H1 (cell line): ENCODE measurements around the gene LGALS12. TPM values are rescaled to one million over a fixed set of nuclear protein-coding genes. Genes with fewer than 3 reads are reported as not detected.
"Not testable (repeated sequence)": the region's sequence is repeated elsewhere in the genome, so short reads cannot be mapped to it uniquely, and the experiment has no call there.

Experiments used
- CTCF ChIA-PET: fragments of 300-600 bp; sonication (Branson Sonifier 250); formaldehyde crosslinking; loops from one replicate; lab custom pipeline; 2021; ENCODE audit not compliant: partially characterized antibody; lab: Charles Lee
- POLR2A ChIA-PET: fragments of 300-600 bp; sonication (Branson Sonifier 250); formaldehyde crosslinking; loops from one replicate; lab custom pipeline; 2021; ENCODE audit warnings: inconsistent platforms; ENCODE audit not compliant: partially characterized antibody; lab: Charles Lee
- DNase-seq, 2 experiments: peaks; one replicate each; pipeline versions ENCODE4 v3.0.0 to v3.0.0-alpha.2; 2010 to 2022; ENCODE audit warnings: low spot score in 2 of 2, low read depth in 1 of 2, mixed read lengths in 1 of 2
- FAIRE-seq: peaks from 2 replicates; lab custom pipeline; 2011; peaks lifted over from hg19 to GRCh38; lab: Jason Lieb, UNC
- H2AFZ ChIP-seq: 2 replicates; pipeline ENCODE4 v1.8.1; 2012; ENCODE audit warnings: low read length, inconsistent platforms
- H2AK5ac ChIP-seq: 2 replicates; pipeline ENCODE4 v1.6.1; 2013; ENCODE audit warnings: low read depth, low read length
- H2BK120ac ChIP-seq: replicated peaks from 2 replicates; pipeline ENCODE3; 2013; ENCODE audit warnings: low read depth, low read length, inconsistent platforms
- H2BK12ac ChIP-seq: 2 replicates; pipeline ENCODE4 v1.6.1; 2013; ENCODE audit warnings: low read depth, low read length
- H2BK15ac ChIP-seq: 2 replicates; pipeline ENCODE4 v1.6.1; 2013; ENCODE audit warnings: low read length
- H2BK20ac ChIP-seq: 2 replicates; pipeline ENCODE4 v1.6.1; 2013; ENCODE audit warnings: low read length
- H2BK5ac ChIP-seq: 2 replicates; pipeline ENCODE4 v1.6.1; 2013; ENCODE audit warnings: low read depth, low read length
- H3K14ac ChIP-seq: 2 replicates; pipeline ENCODE4 v1.6.1; 2013; ENCODE audit warnings: inconsistent platforms; ENCODE audit not compliant: insufficient read length
- H3K18ac ChIP-seq: 2 replicates; pipeline ENCODE4 v1.6.1; 2013; ENCODE audit warnings: low read length; ENCODE audit errors: extremely low read depth
- H3K23ac ChIP-seq: 2 replicates; pipeline ENCODE4 v1.6.1; 2013; ENCODE audit warnings: inconsistent platforms; ENCODE audit not compliant: insufficient read length
- H3K23me2 ChIP-seq: 2 replicates; pipeline ENCODE4 v1.6.1; 2013; ENCODE audit warnings: low read depth, low read length
- H3K27ac ChIP-seq: 2 replicates; pipeline ENCODE4 v1.6.1; 2011; ENCODE audit warnings: low read depth, low read length, inconsistent platforms
- H3K27me3 ChIP-seq, 4 experiments: replicated peaks in 1 of 4; 1 replicate in 1 of 4; 2 replicates in 3 of 4; pipeline versions ENCODE4 v1.6.1 to v1.8.1; 2011 to 2013; ENCODE audit warnings: low read length in 3 of 4, mild to moderate bottlenecking in 3 of 4, inconsistent platforms in 2 of 4, mixed read lengths in 2 of 4, moderate library complexity in 1 of 4; ENCODE audit not compliant: control insufficient read depth in 3 of 4, insufficient read depth in 3 of 4; ENCODE audit errors: extremely low read depth in 1 of 4
- H3K36me3 ChIP-seq, 4 experiments: 2 replicates each; pipeline versions ENCODE4 v1.6.1 to v1.8.1; 2011 to 2013; ENCODE audit warnings: mild to moderate bottlenecking in 4 of 4, low read length in 3 of 4, moderate library complexity in 2 of 4, control low read depth in 1 of 4, inconsistent platforms in 1 of 4; ENCODE audit not compliant: insufficient read depth in 4 of 4, control insufficient read depth in 2 of 4
- H3K4ac ChIP-seq: replicated peaks from 2 replicates; pipeline ENCODE3; 2013; ENCODE audit warnings: low read length, low read depth, mixed read lengths, inconsistent platforms; ENCODE audit not compliant: insufficient read length
- H3K4me1 ChIP-seq, 4 experiments: replicated peaks in 1 of 4; 1 replicate in 1 of 4; 2 replicates in 3 of 4; pipeline versions ENCODE4 v1.6.1 to v1.8.1; 2011 to 2013; ENCODE audit warnings: low read length in 3 of 4, inconsistent platforms in 2 of 4, mixed read lengths in 1 of 4; ENCODE audit not compliant: insufficient read depth in 4 of 4, control insufficient read depth in 3 of 4
- H3K4me2 ChIP-seq, 2 experiments: 2 replicates each; pipeline versions ENCODE4 v1.6.1 to v1.8.1; 2011 to 2013; ENCODE audit warnings: low read depth in 2 of 2, low read length in 2 of 2, control low read depth in 1 of 2, inconsistent platforms in 1 of 2, mild to moderate bottlenecking in 1 of 2; ENCODE audit not compliant: insufficient read depth in 1 of 2
- H3K4me3 ChIP-seq, 4 experiments: fragments of 200-600, 300-600 bp in 1 of 4; sonication (generic), shearing (Covaris generic), sonication (Bioruptor Twin) in 1 of 4; 2 replicates each; pipeline versions ENCODE4 v1.5.1 to v1.8.1; 2011 to 2016; ENCODE audit warnings: low read length in 4 of 4, low read depth in 3 of 4, control low read depth in 2 of 4, inconsistent platforms in 2 of 4, mild to moderate bottlenecking in 2 of 4, mixed read lengths in 1 of 4, moderate library complexity in 1 of 4; ENCODE audit not compliant: insufficient read depth in 2 of 4; ENCODE audit errors: extremely low read depth in 1 of 4
- H3K56ac ChIP-seq: replicated peaks from 2 replicates; pipeline ENCODE3; 2013; ENCODE audit warnings: low read depth, mild to moderate bottlenecking, mixed read lengths, low read length, inconsistent platforms; ENCODE audit not compliant: insufficient read length
- H3K79me1 ChIP-seq: 2 replicates; pipeline ENCODE4 v1.6.1; 2013; ENCODE audit warnings: low read depth, low read length, control low read depth
- H3K79me2 ChIP-seq, 2 experiments: 2 replicates each; pipeline versions ENCODE4 v1.6.1 to v1.8.1; 2012 to 2013; ENCODE audit warnings: low read length in 2 of 2, mild to moderate bottlenecking in 2 of 2, inconsistent platforms in 1 of 2; ENCODE audit not compliant: insufficient read depth in 2 of 2, control insufficient read depth in 1 of 2
- H3K9ac ChIP-seq, 4 experiments: replicated peaks in 1 of 4; 1 replicate in 1 of 4; 2 replicates in 3 of 4; pipeline versions ENCODE4 v1.6.1 to v1.8.1; 2011 to 2013; ENCODE audit warnings: low read depth in 3 of 4, low read length in 3 of 4, control low read depth in 2 of 4, mild to moderate bottlenecking in 2 of 4, moderate library complexity in 2 of 4, inconsistent platforms in 1 of 4; ENCODE audit errors: extremely low read depth in 1 of 4
- H3K9me3 ChIP-seq, 2 experiments: 2 replicates each; pipeline versions ENCODE4 v1.6.1 to v1.8.1; 2012 to 2013; ENCODE audit warnings: mild to moderate bottlenecking in 2 of 2, moderate library complexity in 2 of 2, control low read depth in 1 of 2, inconsistent platforms in 1 of 2, low read depth in 1 of 2, low read length in 1 of 2, mixed read lengths in 1 of 2; ENCODE audit not compliant: insufficient read depth in 2 of 2
- H4K20me1 ChIP-seq, 2 experiments: replicated peaks in 1 of 2; 2 replicates each; pipeline versions ENCODE3 to v1.8.1; 2011 to 2013; ENCODE audit warnings: inconsistent platforms in 2 of 2, low read length in 2 of 2, mild to moderate bottlenecking in 1 of 2; ENCODE audit not compliant: insufficient read depth in 2 of 2, control insufficient read depth in 1 of 2
- H4K5ac ChIP-seq: 2 replicates; pipeline ENCODE4 v1.6.1; 2013; ENCODE audit warnings: low read length, low read depth, mixed read lengths, inconsistent platforms; ENCODE audit not compliant: insufficient read length
- H4K8ac ChIP-seq: 2 replicates; pipeline ENCODE4 v1.8.0; 2013; ENCODE audit warnings: mild to moderate bottlenecking, moderate library complexity, low read length, inconsistent platforms; ENCODE audit not compliant: insufficient read depth; ENCODE audit errors: extremely low read depth
- H4K91ac ChIP-seq: replicated peaks from 2 replicates; pipeline ENCODE3; 2013; ENCODE audit warnings: low read length, mixed read lengths, inconsistent platforms; ENCODE audit not compliant: insufficient read length
- POLR2AphosphoS5 ChIP-seq: IDR thresholded peaks from 2 replicates; pipeline ENCODE4 v1.6.1; 2011; ENCODE audit warnings: low read depth, low read length
- RXRA ChIP-seq: IDR thresholded peaks from 2 replicates; pipeline ENCODE4 v1.6.1; 2011; ENCODE audit warnings: low read depth, mild to moderate bottlenecking, low read length, moderate library complexity; ENCODE audit not compliant: insufficient read depth
- WGBS, 2 experiments: shearing (Covaris generic) in 1 of 2; methylation state at CpG; one replicate each; pipeline versions ENCODE4 v1.1.6 to v1.1.7; 2013 to 2015; ENCODE audit warnings: low lambda C conversion rate in 2 of 2, mixed read lengths in 2 of 2, inconsistent platforms in 1 of 2, low coverage in 1 of 2, missing lambda C conversion rate in 1 of 2; ENCODE audit not compliant: insufficient replicate concordance in 2 of 2, insufficient coverage in 1 of 2, insufficient read length in 1 of 2; ENCODE audit errors: extremely low coverage in 1 of 2, missing lambda C conversion rate in 1 of 2; 5-methylcytosine and 5-hydroxymethylcytosine counted together
- polyA plus RNA-seq, 7 experiments: library from polyadenylated mRNA; depleted of rRNA in 3 of 7; stranded (reverse) in 5 of 7; unstranded in 2 of 7; fragments of >200 nt in 5 of 7; fragments of 200-250 nt in 2 of 7; gene quantifications; 1 replicate in 5 of 7; 2 replicates in 1 of 7; 4 replicates in 1 of 7; pipeline versions ENCODE4 v1.2.1 to v1.2.3, GENCODE V29; 2011 to 2013; ENCODE audit warnings: missing spikeins in 2 of 7, mixed read lengths in 2 of 7
- total RNA-seq: library from RNA; stranded (reverse); fragmentation: NEBNext Ultra II Directional; extraction: Animal tissue kit (Norgen Biotek cat#: 25700); gene quantifications from 2 replicates; pipeline ENCODE4 v1.2.1, GENCODE V29; 2021

The LGALS12 gene
- total and polyA plus RNA-seq, 2 of the 8 experiments (the other 6 are each of a cell fraction or from before 2014, with no cell fraction given) = 1.6 to 2.9 TPM

DNA sequence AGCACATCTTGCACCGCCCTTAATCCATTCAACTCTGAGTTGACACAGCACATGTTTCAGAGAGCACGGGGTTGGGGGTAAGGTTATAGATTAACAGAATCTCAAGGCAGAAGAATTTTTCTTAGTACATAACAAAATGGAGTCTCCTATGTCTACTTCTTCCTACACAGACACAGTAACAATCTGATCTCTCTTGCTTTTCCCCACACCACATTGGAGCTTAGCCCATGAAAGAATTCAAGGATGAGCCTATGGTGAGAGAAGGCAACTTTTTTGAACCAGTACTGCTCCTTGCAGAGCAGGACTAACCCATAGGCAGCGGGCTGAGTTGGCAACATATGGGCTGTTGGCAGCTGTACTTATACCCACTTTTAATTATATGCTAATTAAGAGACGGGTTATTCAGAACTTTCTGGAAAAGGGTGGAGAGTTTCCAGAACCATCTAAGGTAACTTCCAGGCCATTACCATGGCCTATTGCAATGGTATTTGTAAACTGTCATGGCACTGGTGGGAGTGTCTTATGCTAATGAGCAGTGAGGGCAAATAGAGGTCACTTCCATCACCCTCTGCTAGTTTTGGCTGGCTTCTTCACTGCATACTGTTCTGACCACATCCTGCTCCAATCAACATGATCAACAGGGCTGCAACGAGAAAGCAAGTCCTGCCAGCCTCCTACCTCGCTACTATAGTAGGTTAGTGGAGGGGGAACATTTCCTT lies 25.3 kb downstream of the LGALS12 start:
- H4K8ac ChIP-seq, H3K14ac ChIP-seq, H3K79me1 ChIP-seq, H3K9me3 ChIP-seq, H2BK15ac ChIP-seq, H3K23me2 ChIP-seq, H3K79me2 ChIP-seq, H2AFZ ChIP-seq, H3K27me3 ChIP-seq, H4K20me1 ChIP-seq, H3K36me3 ChIP-seq, H3K23ac ChIP-seq: not testable (repeated sequence)
- TF ChIP-seq POLR2AphosphoS5 (peak; percentile 56), RXRA (peak; percentile 90)
- peak in 1 of 2 experiments; percentile 57 for DNase-seq
- H3K4me2 ChIP-seq = peak overlapping the region; percentile 37 to 54; a peak in 3 of 4 replicates
- FAIRE-seq = peak; percentile 84
- H2BK12ac ChIP-seq = peak overlapping the region; percentile 9
- ChIA-PET POLR2A (interaction anchor here (0.6 to 1.9 kb wide), 4 partner anchors 21 to 495 kb away, joined by 3 to 5 read pairs (median 4); no protein-coding TSS in a partner anchor), CTCF (interaction anchor here (1.0 to 1.7 kb wide), 3 partner anchors 23 to 52 kb away, joined by 3 to 6 read pairs (median 3); no protein-coding TSS in a partner anchor)
- H3K4ac ChIP-seq = peak overlapping the region; percentile 20
- H4K91ac ChIP-seq = peak overlapping the region; percentile 82
- H3K4me3 ChIP-seq = peak overlapping the region in 1 of 4 experiments; percentile 33; a peak in 1 of 8 replicates
- peak overlapping the region; percentile 97; the same call in 1 of the 2 replicates for H2BK5ac ChIP-seq
- peak overlapping the region; percentile 81 for H4K5ac ChIP-seq
- H2BK120ac ChIP-seq = peak overlapping the region; percentile 80
- H2AK5ac ChIP-seq = peak overlapping the region; percentile 19
- peak overlapping the region; percentile 84 for H3K18ac ChIP-seq
- H3K27ac ChIP-seq = peak overlapping the region; percentile 63
- H3K56ac ChIP-seq = peak overlapping the region; percentile 7
- WGBS, 2 experiments = 37% methylated on average over 4 of the region's 6 CpGs; no CpG with 5 or more reads in 1 of the 2 experiments
- peak overlapping the region; percentile 90; the same call in 1 of the 2 replicates for H2BK20ac ChIP-seq
- peak overlapping the region in 1 of 4 experiments; percentile 46; a peak in 1 of 7 replicates for H3K9ac ChIP-seq
- H3K4me1 ChIP-seq = peaks cover 16 to 31% (median 30%) of the 10 kb centered on the region in 4 experiments; a peak in 6 of 7 replicates
